ENCODE measurements around the gene OPA3. TPM values are rescaled to one million over a fixed set of nuclear protein-coding genes. Genes with fewer than 3 reads are reported as not detected.

Gene OPA3
- total RNA-seq, 4 donors from 2014 or later: 5.0 to 26.6 (median 13.6) TPM

DNA sequence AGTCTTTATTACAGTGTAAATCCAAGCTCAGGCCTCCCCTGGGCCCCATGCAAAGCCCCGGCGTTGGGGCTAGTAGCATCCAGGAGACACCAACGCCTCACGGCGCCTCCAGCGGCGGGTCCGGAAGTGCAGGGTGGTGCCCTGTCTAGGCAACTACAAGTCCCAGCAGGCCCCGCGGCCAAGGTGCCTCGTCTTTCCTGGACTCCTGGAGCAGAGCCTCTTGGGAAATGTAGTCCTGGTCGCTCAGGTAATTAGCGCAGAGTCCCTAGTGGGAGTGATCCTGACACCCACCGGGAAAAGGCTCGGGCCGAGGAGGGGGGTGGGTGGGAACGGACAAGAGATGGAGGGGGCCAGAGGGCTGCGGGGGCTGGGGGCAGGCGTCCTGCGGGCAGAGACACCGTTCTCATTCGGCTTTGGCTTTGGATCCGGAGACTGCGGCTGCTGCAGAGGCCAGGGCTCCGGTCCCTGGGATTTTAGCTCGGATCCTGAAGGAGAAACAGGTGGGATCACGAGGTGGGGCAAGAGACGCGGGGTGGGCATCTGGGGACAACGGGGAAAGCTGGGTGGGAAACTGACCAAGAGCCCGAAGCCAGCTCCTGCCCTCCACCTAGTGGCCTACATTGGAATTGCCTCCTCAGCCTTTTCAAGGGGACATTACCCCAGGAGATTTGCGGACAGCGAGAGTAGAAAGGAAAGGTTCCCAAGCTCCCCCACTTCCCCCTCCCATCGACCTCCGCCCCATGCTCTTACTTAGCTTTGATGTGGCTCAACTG lies 99.1 kb downstream of the OPA3 start:
- Histone ChIP-seq H3K9me3 (no peaks in the 10 kb centered on the region), H3K4me1 (peaks cover 0 to 4% (median 0%) of the 10 kb centered on the region in 4 donors), H3K4me3 (peak overlapping the region; percentile 58 to 88 (median 72)), H3K27me3 (no peaks in the 10 kb centered on the region), H3K36me3 (no peaks in the 10 kb centered on the region), H3K27ac (peak overlapping the region; percentile 56 to 78 (median 76))
- DNase-seq: peak; percentile 98 to 100 (median 99)
- TF ChIP-seq, protein P1, sequence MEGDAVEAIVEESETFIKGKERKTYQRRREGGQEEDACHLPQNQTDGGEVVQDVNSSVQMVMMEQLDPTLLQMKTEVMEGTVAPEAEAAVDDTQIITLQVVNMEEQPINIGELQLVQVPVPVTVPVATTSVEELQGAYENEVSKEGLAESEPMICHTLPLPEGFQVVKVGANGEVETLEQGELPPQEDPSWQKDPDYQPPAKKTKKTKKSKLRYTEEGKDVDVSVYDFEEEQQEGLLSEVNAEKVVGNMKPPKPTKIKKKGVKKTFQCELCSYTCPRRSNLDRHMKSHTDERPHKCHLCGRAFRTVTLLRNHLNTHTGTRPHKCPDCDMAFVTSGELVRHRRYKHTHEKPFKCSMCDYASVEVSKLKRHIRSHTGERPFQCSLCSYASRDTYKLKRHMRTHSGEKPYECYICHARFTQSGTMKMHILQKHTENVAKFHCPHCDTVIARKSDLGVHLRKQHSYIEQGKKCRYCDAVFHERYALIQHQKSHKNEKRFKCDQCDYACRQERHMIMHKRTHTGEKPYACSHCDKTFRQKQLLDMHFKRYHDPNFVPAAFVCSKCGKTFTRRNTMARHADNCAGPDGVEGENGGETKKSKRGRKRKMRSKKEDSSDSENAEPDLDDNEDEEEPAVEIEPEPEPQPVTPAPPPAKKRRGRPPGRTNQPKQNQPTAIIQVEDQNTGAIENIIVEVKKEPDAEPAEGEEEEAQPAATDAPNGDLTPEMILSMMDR (IDR thresholded peaks at IDR 0.05): peak; percentile 67 to 97 (median 92)
- no peak for TF ChIP-seq POLR2A (IDR thresholded peaks at IDR 0.05)

DNA sequence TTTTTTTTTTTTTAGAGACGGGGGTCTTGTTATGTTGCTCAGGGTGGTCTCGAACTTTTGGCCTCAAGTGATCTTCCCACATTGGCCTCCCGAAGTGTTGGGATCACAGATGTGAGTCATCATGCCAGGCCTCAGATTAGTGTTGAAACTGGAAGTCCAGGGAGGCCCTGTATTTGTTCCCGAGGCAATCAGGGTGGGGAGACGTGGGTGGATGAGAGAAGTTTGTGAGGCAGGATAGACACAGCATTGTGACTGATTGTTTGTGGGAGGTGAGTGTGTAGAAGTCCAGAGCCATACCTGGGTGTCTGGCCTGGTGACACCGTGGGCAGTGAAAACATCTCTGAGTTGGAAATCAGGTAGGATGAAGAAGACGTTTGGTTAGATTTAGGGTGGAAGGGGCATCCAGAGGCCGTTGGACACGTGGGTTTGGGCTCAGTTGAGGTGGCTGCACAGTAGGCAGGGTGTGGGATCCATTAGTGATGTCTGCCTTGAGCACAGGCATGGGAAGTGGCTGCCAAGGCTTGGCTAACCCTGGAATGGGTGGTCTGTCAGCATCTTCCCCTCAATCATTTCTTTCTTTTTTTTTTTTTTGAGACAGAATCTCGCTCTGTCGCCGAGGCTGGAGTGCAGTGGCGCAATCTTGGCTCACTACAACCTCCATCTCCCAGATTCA lies 100.2 kb downstream of the OPA3 start:
- H3K27ac ChIP-seq: no peak overlapping the region
- no peaks in the 10 kb centered on the region for H3K9me3 ChIP-seq
- no peaks in the 10 kb centered on the region for H3K27me3 ChIP-seq
- no peak for DNase-seq
- peaks cover 0 to 4% (median 0%) of the 10 kb centered on the region in 4 donors for H3K4me1 ChIP-seq
- H3K36me3 ChIP-seq: no peaks in the 10 kb centered on the region
- no peak for TF ChIP-seq POLR2A (IDR thresholded peaks at IDR 0.05)
- TF ChIP-seq, protein P1 (IDR thresholded peaks at IDR 0.05): no peak
- no peak overlapping the region for H3K4me3 ChIP-seq

DNA sequence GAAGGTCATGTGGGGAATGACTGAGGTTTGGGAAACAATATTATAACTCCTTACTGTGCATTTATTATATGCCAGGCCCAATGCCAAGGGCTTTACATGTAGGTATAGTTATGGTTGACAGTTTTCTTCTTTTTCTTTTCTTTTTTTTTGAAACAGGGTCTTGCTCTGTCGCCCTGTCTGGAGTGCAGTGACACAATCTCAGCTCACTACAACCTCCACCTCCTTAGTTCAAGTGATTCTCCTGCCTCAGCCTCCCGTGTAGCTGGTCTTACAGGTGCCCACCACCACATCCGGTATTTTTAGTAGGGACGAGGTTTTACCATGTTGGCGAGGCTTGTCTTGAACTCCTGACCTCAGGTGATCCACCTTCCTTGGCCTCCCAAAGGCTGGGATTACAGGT lies 101.6 kb downstream of the OPA3 start:
- Histone ChIP-seq H3K4me1 (peaks cover 0 to 6% (median 0%) of the 10 kb centered on the region in 4 donors), H3K4me3 (no peak overlapping the region), H3K9me3 (no peaks in the 10 kb centered on the region), H3K27me3 (no peaks in the 10 kb centered on the region), H3K27ac (no peak overlapping the region), H3K36me3 (no peaks in the 10 kb centered on the region)
- TF ChIP-seq, protein P1 (IDR thresholded peaks at IDR 0.05): no peak
- no peak for TF ChIP-seq POLR2A (IDR thresholded peaks at IDR 0.05)
- DNase-seq: no peak

DNA sequence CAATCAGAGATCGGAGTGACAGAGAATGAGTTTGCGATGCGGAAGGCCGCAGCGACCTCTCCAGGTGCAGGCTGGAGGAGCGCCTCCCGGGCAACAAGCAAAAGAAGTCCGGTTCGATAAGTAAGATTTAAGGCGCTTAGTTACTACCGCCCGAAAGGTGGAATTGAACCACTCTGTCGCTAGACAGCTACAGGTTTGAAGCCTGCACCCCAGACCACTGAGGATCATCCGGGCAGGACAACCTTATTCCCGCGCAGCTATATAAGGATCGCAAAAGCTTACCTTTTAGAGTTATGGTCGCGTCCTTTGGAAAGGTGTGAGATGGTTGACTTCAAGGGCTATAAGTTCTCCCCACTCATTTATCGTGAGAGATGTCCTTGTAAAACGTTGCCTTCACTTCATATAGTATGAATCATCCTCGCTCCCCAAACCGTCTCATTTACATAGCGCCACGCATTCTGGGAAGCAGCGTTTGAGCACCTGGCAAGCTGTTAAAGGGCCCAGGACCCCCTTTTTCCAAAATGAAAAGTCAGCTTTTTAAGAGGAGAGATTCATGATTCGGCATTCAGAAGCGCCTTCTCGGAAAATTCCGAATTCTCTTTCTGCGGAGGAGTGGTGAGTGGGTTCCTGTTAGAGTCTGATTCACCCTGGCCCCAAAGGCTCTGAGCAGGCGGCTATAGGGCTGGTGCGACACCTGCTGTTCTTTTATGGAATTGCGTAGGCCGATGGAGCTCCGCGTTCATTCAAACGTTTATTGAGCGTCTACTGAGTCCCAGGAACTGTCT lies 106.0 kb downstream of the OPA3 start:
- DNase-seq: peak; percentile 82 to 94 (median 87)
- Histone ChIP-seq H3K4me3 (peak overlapping the region; percentile 40 to 54 (median 46)), H3K27me3 (no peaks in the 10 kb centered on the region), H3K27ac (peak overlapping the region; percentile 84 to 95 (median 88)), H3K9me3 (no peaks in the 10 kb centered on the region), H3K36me3 (no peaks in the 10 kb centered on the region), H3K4me1 (peaks cover 0 to 10% (median 0%) of the 10 kb centered on the region in 4 donors)
- TF ChIP-seq, protein P1 (IDR thresholded peaks at IDR 0.05): peak; percentile 97 to 99 (median 98)
- TF ChIP-seq POLR2A (IDR thresholded peaks at IDR 0.05): peak; percentile 42 to 55

DNA sequence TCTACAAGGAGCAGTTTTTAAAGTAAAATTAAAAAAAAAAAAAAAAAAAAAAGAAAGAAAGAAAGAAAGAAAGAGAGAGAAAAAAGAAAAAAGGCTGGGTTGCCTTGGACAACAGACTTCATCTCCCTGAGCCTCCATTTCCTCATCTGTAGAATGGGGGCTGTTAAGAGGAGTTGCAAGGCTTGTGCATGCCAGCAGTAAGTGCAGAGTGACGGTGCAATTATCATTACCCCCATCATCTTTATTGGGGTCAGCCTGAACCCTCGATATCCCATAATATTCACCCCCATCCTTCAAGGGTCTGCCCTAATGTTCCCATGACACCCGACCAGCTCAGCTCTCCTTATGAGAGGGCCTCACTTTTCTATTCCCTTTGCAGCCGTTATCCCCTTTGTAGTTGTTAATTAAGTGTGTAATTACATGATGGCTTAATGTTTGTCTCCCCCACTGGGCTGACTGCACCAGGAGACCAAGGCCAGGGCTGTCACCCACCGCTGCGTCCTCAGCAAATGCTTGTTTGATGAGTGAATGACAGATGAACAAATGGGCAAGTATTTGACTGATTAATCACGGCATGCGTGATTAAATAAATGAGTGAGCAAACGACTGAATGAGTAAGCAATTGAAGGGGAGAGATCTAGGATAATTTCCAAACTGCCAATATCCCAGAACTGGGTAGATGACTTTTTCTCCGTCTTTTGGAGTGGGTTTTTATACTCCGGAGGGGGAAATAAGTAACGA lies 106.7 kb downstream of the OPA3 start:
- TF ChIP-seq, protein P1 (IDR thresholded peaks at IDR 0.05): no peak
- no peak for TF ChIP-seq POLR2A (IDR thresholded peaks at IDR 0.05)
- no peaks in the 10 kb centered on the region for H3K36me3 ChIP-seq
- no peaks in the 10 kb centered on the region for H3K9me3 ChIP-seq
- no peak for DNase-seq
- H3K27ac ChIP-seq: peak overlapping the region; percentile 84 to 95 (median 88)
- H3K4me1 ChIP-seq: peaks cover 0 to 10% (median 0%) of the 10 kb centered on the region in 4 donors
- no peaks in the 10 kb centered on the region for H3K27me3 ChIP-seq
- H3K4me3 ChIP-seq: peak overlapping the region; percentile 40 to 54 (median 46)
